Measurements from ENCODE around the gene DROSHA.

Gene DROSHA

DNA sequence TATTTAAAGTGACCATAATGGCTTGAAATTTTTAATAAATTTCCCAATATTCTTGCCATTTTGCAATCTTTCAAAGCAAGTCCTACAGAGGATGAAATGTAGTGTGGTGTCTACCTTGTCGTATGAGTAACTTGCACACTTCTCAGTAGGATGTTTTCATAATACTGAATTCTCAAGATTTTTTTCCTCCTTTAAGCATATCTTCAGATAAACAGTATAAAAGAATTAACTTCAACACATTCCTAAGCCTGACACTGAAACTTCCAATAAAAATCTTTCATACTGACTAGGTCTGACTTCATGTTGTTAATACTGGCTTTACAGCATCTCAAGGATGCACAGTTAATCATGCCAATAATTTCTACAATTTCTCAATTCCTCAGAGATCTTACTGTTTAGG, 62.0 kb downstream of the DROSHA start:
- Histone ChIP-seq H3K36me3 (ENCODE audit: insufficient read depth) (no peaks in the 10 kb centered on the region), H3K4me2 (no peak overlapping the region), H4K20me1 (ENCODE audit: insufficient read depth) (no peaks in the 10 kb centered on the region), H2AFZ (ENCODE audit: low read depth) (no peak overlapping the region), H3K27me3 (ENCODE audit: insufficient read depth, low read depth) (no peaks in the 10 kb centered on the region; the same call in 1 of the 2 replicates), H3K4me1 (ENCODE audit: low read depth, poor library complexity, severe bottlenecking) (no peaks in the 10 kb centered on the region), H3K4me3 (IDR thresholded peaks at IDR 0.05; ENCODE audit: insufficient read depth, low read depth, low read length) (no peak overlapping the region), H3K79me2 (ENCODE audit: insufficient read depth, low read depth) (no peaks in the 10 kb centered on the region), H3K27ac (no peak overlapping the region), H3K9ac (no peak overlapping the region)
- TF ChIP-seq, protein P1, sequence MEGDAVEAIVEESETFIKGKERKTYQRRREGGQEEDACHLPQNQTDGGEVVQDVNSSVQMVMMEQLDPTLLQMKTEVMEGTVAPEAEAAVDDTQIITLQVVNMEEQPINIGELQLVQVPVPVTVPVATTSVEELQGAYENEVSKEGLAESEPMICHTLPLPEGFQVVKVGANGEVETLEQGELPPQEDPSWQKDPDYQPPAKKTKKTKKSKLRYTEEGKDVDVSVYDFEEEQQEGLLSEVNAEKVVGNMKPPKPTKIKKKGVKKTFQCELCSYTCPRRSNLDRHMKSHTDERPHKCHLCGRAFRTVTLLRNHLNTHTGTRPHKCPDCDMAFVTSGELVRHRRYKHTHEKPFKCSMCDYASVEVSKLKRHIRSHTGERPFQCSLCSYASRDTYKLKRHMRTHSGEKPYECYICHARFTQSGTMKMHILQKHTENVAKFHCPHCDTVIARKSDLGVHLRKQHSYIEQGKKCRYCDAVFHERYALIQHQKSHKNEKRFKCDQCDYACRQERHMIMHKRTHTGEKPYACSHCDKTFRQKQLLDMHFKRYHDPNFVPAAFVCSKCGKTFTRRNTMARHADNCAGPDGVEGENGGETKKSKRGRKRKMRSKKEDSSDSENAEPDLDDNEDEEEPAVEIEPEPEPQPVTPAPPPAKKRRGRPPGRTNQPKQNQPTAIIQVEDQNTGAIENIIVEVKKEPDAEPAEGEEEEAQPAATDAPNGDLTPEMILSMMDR (conservative IDR thresholded peaks at IDR 0.05; ENCODE audit: low read depth, low read length) = no peak

DNA sequence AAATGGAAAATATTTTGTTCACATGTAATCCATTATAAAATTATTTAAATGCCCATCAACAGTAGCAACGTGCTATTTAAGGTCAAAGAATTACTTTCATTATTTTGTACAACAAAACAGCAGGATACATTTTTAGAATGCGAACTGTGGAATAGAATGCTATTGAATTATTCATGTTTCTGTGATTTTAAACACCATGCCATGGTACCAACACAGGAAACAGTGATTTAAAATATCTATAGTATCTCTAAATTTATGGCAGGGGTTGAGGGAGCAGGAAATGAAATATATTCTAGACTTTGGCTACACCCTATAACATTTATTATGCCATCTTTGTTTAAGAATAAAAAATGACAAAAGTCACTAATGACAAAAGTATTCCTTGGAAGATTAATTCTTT, 62.4 kb downstream of the DROSHA start:
- Histone ChIP-seq H3K36me3 (ENCODE audit: insufficient read depth) (no peaks in the 10 kb centered on the region), H3K9ac (no peak overlapping the region), H3K27ac (no peak overlapping the region), H3K4me2 (no peak overlapping the region), H3K4me1 (ENCODE audit: low read depth, poor library complexity, severe bottlenecking) (no peaks in the 10 kb centered on the region), H3K4me3 (IDR thresholded peaks at IDR 0.05; ENCODE audit: insufficient read depth, low read depth, low read length) (no peak overlapping the region), H3K27me3 (ENCODE audit: insufficient read depth, low read depth) (no peaks in the 10 kb centered on the region; the same call in 1 of the 2 replicates), H2AFZ (ENCODE audit: low read depth) (no peak overlapping the region), H3K79me2 (ENCODE audit: insufficient read depth, low read depth) (no peaks in the 10 kb centered on the region), H4K20me1 (ENCODE audit: insufficient read depth) (no peaks in the 10 kb centered on the region)
- TF ChIP-seq, protein P1 (conservative IDR thresholded peaks at IDR 0.05; ENCODE audit: low read depth, low read length) = no peak

DNA sequence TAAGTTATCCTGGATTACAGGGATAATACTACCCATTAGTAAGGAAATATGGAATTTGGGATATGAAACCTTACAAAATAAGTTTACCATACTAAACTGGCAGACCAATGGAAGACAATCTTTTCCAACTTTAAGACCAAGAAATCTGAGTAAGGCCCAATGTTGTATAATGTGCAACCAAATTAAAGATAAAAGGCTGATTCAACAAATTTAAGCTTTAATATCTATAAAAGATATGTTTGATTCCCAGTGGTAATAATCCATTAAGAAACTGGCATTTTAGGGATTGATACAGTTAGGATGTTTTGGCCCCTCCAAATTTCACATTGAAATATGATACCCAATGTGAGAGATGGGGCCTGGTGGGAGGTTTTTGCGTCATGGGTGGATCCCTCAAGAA, 66.6 kb downstream of the DROSHA start:
- Histone ChIP-seq H3K4me3 (IDR thresholded peaks at IDR 0.05; ENCODE audit: insufficient read depth, low read depth, low read length) (no peak overlapping the region), H3K79me2 (ENCODE audit: insufficient read depth, low read depth) (no peaks in the 10 kb centered on the region), H3K36me3 (ENCODE audit: insufficient read depth) (no peaks in the 10 kb centered on the region), H2AFZ (ENCODE audit: low read depth) (no peak overlapping the region), H4K20me1 (ENCODE audit: insufficient read depth) (no peaks in the 10 kb centered on the region), H3K4me1 (ENCODE audit: low read depth, poor library complexity, severe bottlenecking) (no peaks in the 10 kb centered on the region), H3K27me3 (ENCODE audit: insufficient read depth, low read depth) (no peaks in the 10 kb centered on the region; the same call in 1 of the 2 replicates), H3K4me2 (no peak overlapping the region), H3K9ac (no peak overlapping the region), H3K27ac (no peak overlapping the region)
- TF ChIP-seq, protein P1 (conservative IDR thresholded peaks at IDR 0.05; ENCODE audit: low read depth, low read length) = no peak

GRCh38 chr5:31464081-31464480, 67.8 kb downstream of the DROSHA start:
- Histone ChIP-seq H3K4me1 (ENCODE audit: low read depth, poor library complexity, severe bottlenecking) (no peaks in the 10 kb centered on the region), H3K27me3 (ENCODE audit: insufficient read depth, low read depth) (no peaks in the 10 kb centered on the region; the same call in 1 of the 2 replicates), H3K4me2 (no peak overlapping the region), H2AFZ (ENCODE audit: low read depth) (no peak overlapping the region), H3K9ac (no peak overlapping the region), H3K79me2 (ENCODE audit: insufficient read depth, low read depth) (no peaks in the 10 kb centered on the region), H4K20me1 (ENCODE audit: insufficient read depth) (no peaks in the 10 kb centered on the region), H3K4me3 (IDR thresholded peaks at IDR 0.05; ENCODE audit: insufficient read depth, low read depth, low read length) (no peak overlapping the region), H3K36me3 (ENCODE audit: insufficient read depth) (no peaks in the 10 kb centered on the region), H3K27ac (no peak overlapping the region)
- TF ChIP-seq, protein P1 (conservative IDR thresholded peaks at IDR 0.05; ENCODE audit: low read depth, low read length) = no peak
